ENCODE measurements around the gene ALK. TPM values are rescaled to one million over a fixed set of nuclear protein-coding genes. Genes with fewer than 3 reads are reported as not detected.

ALK gene
- total RNA-seq, 4 donors from 2014 or later: 0.19 TPM; not detected in 3

GRCh38 chr2:29527947-29528346 is 393.4 kb downstream of the ALK start:
- peaks cover 0 to 21% (median 0%) of the 10 kb centered on the region in 3 donors for H3K4me1 ChIP-seq
- intact Hi-C loops (cut with DNase I): no loop called here
- H3K27ac ChIP-seq: no peak overlapping the region
- H3K4me3 ChIP-seq: no peak overlapping the region
- no peak for DNase-seq
- TF ChIP-seq POLR2A (IDR thresholded peaks at IDR 0.05): no peak
- TF ChIP-seq, protein P1, sequence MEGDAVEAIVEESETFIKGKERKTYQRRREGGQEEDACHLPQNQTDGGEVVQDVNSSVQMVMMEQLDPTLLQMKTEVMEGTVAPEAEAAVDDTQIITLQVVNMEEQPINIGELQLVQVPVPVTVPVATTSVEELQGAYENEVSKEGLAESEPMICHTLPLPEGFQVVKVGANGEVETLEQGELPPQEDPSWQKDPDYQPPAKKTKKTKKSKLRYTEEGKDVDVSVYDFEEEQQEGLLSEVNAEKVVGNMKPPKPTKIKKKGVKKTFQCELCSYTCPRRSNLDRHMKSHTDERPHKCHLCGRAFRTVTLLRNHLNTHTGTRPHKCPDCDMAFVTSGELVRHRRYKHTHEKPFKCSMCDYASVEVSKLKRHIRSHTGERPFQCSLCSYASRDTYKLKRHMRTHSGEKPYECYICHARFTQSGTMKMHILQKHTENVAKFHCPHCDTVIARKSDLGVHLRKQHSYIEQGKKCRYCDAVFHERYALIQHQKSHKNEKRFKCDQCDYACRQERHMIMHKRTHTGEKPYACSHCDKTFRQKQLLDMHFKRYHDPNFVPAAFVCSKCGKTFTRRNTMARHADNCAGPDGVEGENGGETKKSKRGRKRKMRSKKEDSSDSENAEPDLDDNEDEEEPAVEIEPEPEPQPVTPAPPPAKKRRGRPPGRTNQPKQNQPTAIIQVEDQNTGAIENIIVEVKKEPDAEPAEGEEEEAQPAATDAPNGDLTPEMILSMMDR (IDR thresholded peaks at IDR 0.05): no peak
- H3K36me3 ChIP-seq: no peaks in the 10 kb centered on the region
- peaks cover 0 to 36% (median 0%) of the 10 kb centered on the region in 4 donors for H3K27me3 ChIP-seq
- H3K9me3 ChIP-seq: no peaks in the 10 kb centered on the region
- WGBS, 2 donors: 56 to 76% methylated on average over 5 to 8 of the region's 8 CpGs

DNA sequence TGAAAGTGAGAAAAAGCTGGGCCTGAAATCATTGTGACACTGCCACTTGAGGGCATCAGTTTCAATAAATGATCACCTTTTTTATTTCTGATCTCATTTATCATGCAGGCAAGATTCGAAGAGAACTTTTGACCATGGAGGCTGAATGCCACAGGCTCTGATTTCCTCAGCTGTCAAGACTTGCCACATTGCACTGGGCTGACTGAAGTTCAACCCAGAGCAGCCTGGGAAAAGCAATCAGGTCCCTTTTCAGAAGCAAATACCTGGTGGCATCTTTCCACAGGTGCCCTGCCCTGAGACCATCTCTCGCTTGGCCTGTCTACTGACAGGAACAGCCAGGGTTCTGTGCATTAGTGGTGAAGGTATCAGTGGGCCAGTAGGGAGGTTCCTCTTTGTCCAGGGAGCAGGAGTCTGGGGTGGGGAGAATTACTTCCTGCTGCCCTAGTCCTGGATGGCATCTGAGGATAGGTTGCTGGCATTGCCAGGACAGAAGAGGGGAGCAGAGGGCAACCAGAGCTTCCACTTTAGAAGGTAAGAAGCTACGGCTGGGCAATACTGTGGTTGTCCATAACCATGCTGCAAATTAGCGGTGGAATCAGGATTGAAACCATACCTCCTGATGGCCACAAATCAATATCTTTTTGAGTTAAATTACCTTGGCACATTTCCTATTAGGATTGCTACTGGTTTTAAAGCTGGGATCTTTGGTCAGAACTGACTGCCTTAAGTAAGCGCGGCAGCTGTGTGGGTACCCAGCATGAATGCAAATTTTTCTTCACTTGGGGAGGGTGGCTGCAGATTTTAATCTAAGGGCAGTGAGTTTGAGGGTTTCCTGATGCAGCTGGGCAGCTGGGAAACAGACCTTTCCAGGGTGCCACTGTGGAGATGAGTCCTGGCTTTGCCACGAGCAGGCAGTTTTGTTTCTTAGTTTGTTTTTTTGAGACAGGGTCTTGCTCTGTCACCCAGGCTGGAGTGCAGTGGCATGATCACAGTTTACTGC is 394.5 kb downstream of the ALK start:
- DNase-seq: no peak
- peaks cover 0 to 42% (median 0%) of the 10 kb centered on the region in 4 donors for H3K27me3 ChIP-seq
- H3K27ac ChIP-seq: no peak overlapping the region
- H3K4me3 ChIP-seq: no peak overlapping the region
- no peak for TF ChIP-seq POLR2A (IDR thresholded peaks at IDR 0.05)
- TF ChIP-seq, protein P1 (IDR thresholded peaks at IDR 0.05): no peak
- 74 to 89% methylated on average over 6 to 7 of the region's 7 CpGs for WGBS, 2 donors
- H3K4me1 ChIP-seq: peaks cover 0 to 10% (median 0%) of the 10 kb centered on the region in 3 donors
- intact Hi-C loops (cut with DNase I): no loop called here
- H3K9me3 ChIP-seq: no peaks in the 10 kb centered on the region
- no peaks in the 10 kb centered on the region for H3K36me3 ChIP-seq

DNA sequence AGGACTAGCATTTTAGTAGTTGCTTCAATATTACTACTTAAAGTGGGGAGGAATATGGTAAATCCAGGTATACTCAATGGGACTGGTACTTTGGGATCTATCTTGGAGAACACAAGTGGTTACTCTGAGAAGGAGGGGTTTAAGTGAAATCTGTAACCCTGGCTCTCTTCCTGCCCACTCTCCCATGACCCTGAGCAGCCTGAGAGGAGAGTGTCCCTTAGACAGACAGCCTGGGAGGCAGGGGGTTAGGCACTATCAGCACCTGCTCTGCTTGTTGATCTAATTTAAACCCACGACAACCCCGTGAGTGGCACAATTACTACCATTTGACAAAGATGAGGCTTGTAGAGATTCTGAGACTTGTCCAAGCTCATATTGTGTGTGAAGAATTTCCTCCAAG is 395.5 kb downstream of the ALK start:
- H3K4me1 ChIP-seq: peaks cover 0 to 9% (median 0%) of the 10 kb centered on the region in 3 donors
- WGBS, 2 donors: 75 to 96% methylated on average over 2 of the region's 2 CpGs
- no peak overlapping the region for H3K27ac ChIP-seq
- H3K27me3 ChIP-seq: peaks cover 0 to 33% (median 0%) of the 10 kb centered on the region in 4 donors
- intact Hi-C loops (cut with DNase I): no loop called here
- H3K9me3 ChIP-seq: no peaks in the 10 kb centered on the region
- H3K4me3 ChIP-seq: no peak overlapping the region
- no peak for DNase-seq
- no peaks in the 10 kb centered on the region for H3K36me3 ChIP-seq
- TF ChIP-seq, protein P1 (IDR thresholded peaks at IDR 0.05): no peak
- TF ChIP-seq POLR2A (IDR thresholded peaks at IDR 0.05): no peak

DNA sequence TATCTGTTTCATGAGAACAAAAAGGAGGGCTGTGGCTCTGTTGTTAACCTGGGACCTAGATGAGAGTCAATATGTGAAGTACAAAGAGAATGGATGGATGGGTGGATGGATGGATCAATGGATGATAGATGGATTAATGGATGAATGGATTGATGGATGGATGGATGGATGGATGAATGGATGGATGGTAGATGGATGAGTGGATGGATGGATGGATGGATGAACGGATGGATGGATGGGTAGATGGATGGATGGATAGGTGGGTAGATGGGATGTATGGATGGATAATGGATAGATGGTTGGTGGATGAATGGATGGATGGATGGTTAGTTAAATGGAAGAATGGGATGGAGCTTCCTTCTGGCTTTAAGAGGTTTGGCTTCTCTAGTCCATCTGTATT is 396.7 kb downstream of the ALK start:
- intact Hi-C loops (cut with DNase I): no loop called here
- Histone ChIP-seq H3K4me1 (peaks cover 0 to 11% (median 0%) of the 10 kb centered on the region in 3 donors), H3K9me3 (no peaks in the 10 kb centered on the region), H3K27me3 (peaks cover 0 to 20% (median 0%) of the 10 kb centered on the region in 4 donors), H3K4me3 (no peak overlapping the region), H3K36me3 (no peaks in the 10 kb centered on the region), H3K27ac (no peak overlapping the region)
- WGBS, 2 donors: 74 to 84% methylated on average over 1 of the region's 1 CpG
- no peak for DNase-seq
- no peak for TF ChIP-seq POLR2A (IDR thresholded peaks at IDR 0.05)
- TF ChIP-seq, protein P1 (IDR thresholded peaks at IDR 0.05): no peak
